GM12878 (cell line): ENCODE measurements around the gene DYDC2.
A peak's percentile ranks its signal among the peaks of the same experiment; 100 is the strongest.

ENCODE experiments used
- BACH1 ChIP-seq: fragments of 450-650 bp; IDR thresholded peaks from 2 replicates; pipeline ENCODE4 v1.6.1; 2017; ENCODE audit warnings: mild to moderate bottlenecking, borderline replicate concordance
- CBFB ChIP-seq: IDR thresholded peaks from 2 replicates; pipeline ENCODE4 v1.6.1; 2016; ENCODE audit warnings: antibody characterized with exemption, low read depth
- CTCF ChIP-seq, 3 experiments: IDR thresholded peaks in 2 of 3; conservative IDR thresholded peaks in 1 of 3; 2 replicates each; pipeline ENCODE4 v1.5.1; 2011; ENCODE audit warnings: low read depth in 3 of 3, low read length in 3 of 3, mild to moderate bottlenecking in 3 of 3, control low read depth in 2 of 3, moderate library complexity in 2 of 3, inconsistent platforms in 1 of 3, mixed read lengths in 1 of 3; ENCODE audit not compliant: control insufficient read depth in 2 of 3, insufficient read depth in 1 of 3; ENCODE audit errors: extremely low read depth in 1 of 3
- FOS ChIP-seq: IDR thresholded peaks from 3 replicates; pipeline ENCODE4 v1.6.1; 2011; ENCODE audit warnings: borderline replicate concordance; ENCODE audit not compliant: insufficient read length; ENCODE audit errors: extremely low read depth
- JUND ChIP-seq: IDR thresholded peaks from 2 replicates; pipeline ENCODE4 v1.6.1; 2012; ENCODE audit warnings: low read depth, mild to moderate bottlenecking, low read length, improper control_type of control experiment, moderate library complexity
- NRF1 ChIP-seq: conservative IDR thresholded peaks from 2 replicates; pipeline ENCODE4 v1.6.1; 2011; ENCODE audit warnings: mild to moderate bottlenecking, low read depth, low read length, improper control_type of control experiment
- POLR2A ChIP-seq: IDR thresholded peaks from 2 replicates; pipeline ENCODE4 v1.6.1; 2011; ENCODE audit warnings: low read depth, mild to moderate bottlenecking, low read length
- TF ChIP-seq, protein P1 (sequence below): IDR thresholded peaks from 2 replicates; pipeline ENCODE4 v1.6.1; 2011; ENCODE audit warnings: low read depth, mild to moderate bottlenecking, low read length, moderate library complexity, borderline replicate concordance; ENCODE audit errors: extremely low read depth
- TF ChIP-seq, protein P2 (sequence below): IDR thresholded peaks from 2 replicates; pipeline ENCODE4 v1.6.1; 2011; ENCODE audit warnings: borderline replicate concordance, low read depth, mild to moderate bottlenecking, moderate library complexity, low read length; ENCODE audit not compliant: insufficient read depth, poor library complexity, severe bottlenecking
- TF ChIP-seq, protein P3 (sequence below): IDR thresholded peaks from 2 replicates; pipeline ENCODE4 v1.6.1; 2011; ENCODE audit warnings: low read depth, low read length, improper control_type of control experiment, borderline replicate concordance

DNA sequence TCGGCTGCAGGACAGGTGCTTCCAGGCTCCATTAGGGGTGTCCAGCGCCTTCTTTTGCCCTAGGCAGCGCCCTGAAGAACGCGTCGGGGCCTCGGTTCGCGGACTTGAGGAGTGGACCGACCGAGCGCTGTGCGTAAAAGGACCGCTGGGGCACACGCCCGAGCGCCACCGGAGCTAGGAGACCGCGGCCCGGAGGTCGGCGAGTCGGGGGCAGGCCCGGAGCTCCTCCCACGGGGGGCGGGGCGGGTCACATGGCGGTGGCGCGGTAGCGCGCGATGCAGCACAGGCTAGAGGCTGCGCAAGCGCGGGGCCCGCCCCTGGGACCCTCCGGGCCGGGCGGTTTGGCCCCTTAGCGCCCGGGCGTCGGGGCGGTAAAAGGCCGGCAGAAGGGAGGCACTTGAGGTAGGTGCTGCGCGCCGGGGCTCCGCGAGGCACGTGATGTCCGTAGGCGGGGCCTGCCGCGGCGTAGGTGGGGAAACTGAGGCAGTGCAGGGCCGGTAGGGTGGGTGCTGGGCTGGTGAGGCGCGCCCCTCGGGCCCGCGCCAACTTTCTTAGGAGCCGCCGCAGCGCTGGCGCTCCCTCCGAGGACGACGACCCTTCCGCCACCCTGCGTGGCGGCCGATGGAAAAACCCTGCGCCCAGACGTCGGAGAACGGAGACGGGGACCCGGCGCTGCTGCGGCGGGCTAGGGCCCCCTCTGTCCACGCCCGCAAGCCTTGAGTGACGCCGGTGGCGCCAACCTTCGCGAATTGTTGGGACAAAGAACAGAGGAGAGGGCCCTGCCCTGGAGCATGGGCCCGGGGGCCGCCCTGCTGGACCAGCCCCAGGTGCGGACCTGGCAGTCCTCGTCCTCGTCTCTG, 51.9 kb downstream of the DYDC2 start, which contains the start of gene PRXL2A:
- TF ChIP-seq, protein P1, sequence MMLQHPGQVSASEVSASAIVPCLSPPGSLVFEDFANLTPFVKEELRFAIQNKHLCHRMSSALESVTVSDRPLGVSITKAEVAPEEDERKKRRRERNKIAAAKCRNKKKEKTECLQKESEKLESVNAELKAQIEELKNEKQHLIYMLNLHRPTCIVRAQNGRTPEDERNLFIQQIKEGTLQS: peak; percentile 64; the same call in 1 of the 2 replicates
- TF ChIP-seq NRF1 (peak; percentile 51), CTCF (IDR thresholded peaks at IDR 0.05 in 2 of 3, conservative IDR thresholded peaks at IDR 0.05 in 1 of 3; ENCODE audit: control insufficient read depth in 2 of 3, extremely low read depth in 1 of 3, insufficient read depth in 1 of 3, low read depth in 3 of 3, low read length in 3 of 3) (no peak), CBFB (no peak), BACH1 (no peak), POLR2A (peak; percentile 72), JUND (no peak), FOS (no peak)
- TF ChIP-seq, protein P2, sequence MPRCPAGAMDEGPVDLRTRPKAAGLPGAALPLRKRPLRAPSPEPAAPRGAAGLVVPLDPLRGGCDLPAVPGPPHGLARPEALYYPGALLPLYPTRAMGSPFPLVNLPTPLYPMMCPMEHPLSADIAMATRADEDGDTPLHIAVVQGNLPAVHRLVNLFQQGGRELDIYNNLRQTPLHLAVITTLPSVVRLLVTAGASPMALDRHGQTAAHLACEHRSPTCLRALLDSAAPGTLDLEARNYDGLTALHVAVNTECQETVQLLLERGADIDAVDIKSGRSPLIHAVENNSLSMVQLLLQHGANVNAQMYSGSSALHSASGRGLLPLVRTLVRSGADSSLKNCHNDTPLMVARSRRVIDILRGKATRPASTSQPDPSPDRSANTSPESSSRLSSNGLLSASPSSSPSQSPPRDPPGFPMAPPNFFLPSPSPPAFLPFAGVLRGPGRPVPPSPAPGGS: no peak
- TF ChIP-seq, protein P3, sequence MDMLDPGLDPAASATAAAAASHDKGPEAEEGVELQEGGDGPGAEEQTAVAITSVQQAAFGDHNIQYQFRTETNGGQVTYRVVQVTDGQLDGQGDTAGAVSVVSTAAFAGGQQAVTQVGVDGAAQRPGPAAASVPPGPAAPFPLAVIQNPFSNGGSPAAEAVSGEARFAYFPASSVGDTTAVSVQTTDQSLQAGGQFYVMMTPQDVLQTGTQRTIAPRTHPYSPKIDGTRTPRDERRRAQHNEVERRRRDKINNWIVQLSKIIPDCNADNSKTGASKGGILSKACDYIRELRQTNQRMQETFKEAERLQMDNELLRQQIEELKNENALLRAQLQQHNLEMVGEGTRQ: peak; percentile 34; the same call in 1 of the 2 replicates
